ENCODE data around the gene CREBBP.

GRCh38 chr16:3912897-3913296 lies 32.4 kb upstream of the CREBBP start:
- TF ChIP-seq CTCF (conservative IDR thresholded peaks at IDR 0.05; ENCODE audit: low read length) (no peak), EZH2phosphoT487 (IDR thresholded peaks at IDR 0.05; ENCODE audit: borderline replicate concordance, low read depth, low read length) (no peak)

Data from OCI-LY7 (cell line).